ENCODE results near the gene UNC5CL.

- TF ChIP-seq RAD21 (IDR thresholded peaks at IDR 0.05; ENCODE audit: low read length) = no peak
- TF ChIP-seq POLR2A (IDR thresholded peaks at IDR 0.05; ENCODE audit: low read depth, low read length) = no peak
- TF ChIP-seq FOS (IDR thresholded peaks at IDR 0.05; ENCODE audit: low read depth, low read length) = no peak
- no peak for TF ChIP-seq CTCF (conservative IDR thresholded peaks at IDR 0.05; ENCODE audit: low read depth, low read length)
- no peak for TF ChIP-seq CHD1 (IDR thresholded peaks at IDR 0.05; ENCODE audit: low read depth, low read length)
- no peak for TF ChIP-seq CEBPB (IDR thresholded peaks at IDR 0.05; ENCODE audit: low read depth, low read length)
- TF ChIP-seq MXI1 (IDR thresholded peaks at IDR 0.05; ENCODE audit: borderline replicate concordance, low read depth, low read length) = no peak
- TF ChIP-seq USF2 (IDR thresholded peaks at IDR 0.05; ENCODE audit: low read depth, low read length) = no peak
- no peak for TF ChIP-seq RCOR1 (IDR thresholded peaks at IDR 0.05; ENCODE audit: insufficient replicate concordance, low read length)
- no peak for TF ChIP-seq SMC3 (IDR thresholded peaks at IDR 0.05; ENCODE audit: low read depth, low read length)
- TF ChIP-seq MAZ (IDR thresholded peaks at IDR 0.05; ENCODE audit: borderline replicate concordance, low read depth, low read length) = no peak
- TF ChIP-seq MAFK (IDR thresholded peaks at IDR 0.05; ENCODE audit: low read depth, low read length) = no peak
- TF ChIP-seq RFX5 (IDR thresholded peaks at IDR 0.05; ENCODE audit: low read depth, low read length) = no peak
Measured at GRCh38 chr6:40986364-40986763, 52.7 kb downstream of the UNC5CL start.

Data from IMR-90 (cell line).